ENCODE measurements around the gene MICU2. TPM values are rescaled to one million over a fixed set of nuclear protein-coding genes. Genes with fewer than 3 reads are reported as not detected.

Gene MICU2
- total RNA-seq, 4 donors from 2014 or later = 83.3 to 130 (median 97.0) TPM

DNA sequence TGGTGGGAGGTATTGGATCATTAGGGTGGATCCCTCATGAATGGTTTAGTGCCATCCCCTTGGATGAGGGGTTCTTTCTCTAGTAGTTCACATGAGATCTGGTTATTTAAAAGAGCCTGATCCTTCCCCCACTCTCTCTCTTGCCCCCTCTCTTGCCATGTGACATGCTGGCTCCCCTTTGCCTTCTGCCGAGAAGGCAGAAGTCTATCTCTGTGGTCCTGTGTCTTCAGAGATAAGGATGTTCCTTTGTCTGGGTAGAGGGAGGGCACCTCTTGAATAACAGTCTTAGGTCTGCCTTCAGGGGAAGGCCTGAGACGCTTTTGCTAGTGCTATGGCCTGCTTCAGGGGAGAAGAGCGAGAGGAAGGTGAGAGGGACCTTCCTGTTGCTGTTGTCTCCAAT lies 142.8 kb downstream of the MICU2 start:
- H3K9me3 ChIP-seq = no peaks in the 10 kb centered on the region
- H3K36me3 ChIP-seq = no peaks in the 10 kb centered on the region
- peaks cover 25% of the 10 kb centered on the region for H3K4me1 ChIP-seq
- no peak overlapping the region for H3K4me3 ChIP-seq
- H3K27ac ChIP-seq = no peak overlapping the region
- no peak for DNase-seq (ENCODE audit: low spot score in 2 of 2)
- 67% methylated on average over 3 of the region's 3 CpGs for WGBS
- no peaks in the 10 kb centered on the region for H3K27me3 ChIP-seq
- TF ChIP-seq POLR2A (IDR thresholded peaks at IDR 0.05) = no peak
- TF ChIP-seq EP300 (IDR thresholded peaks at IDR 0.05) = no peak
- no peak for TF ChIP-seq POLR2AphosphoS5 (IDR thresholded peaks at IDR 0.05)
- TF ChIP-seq, protein P1, sequence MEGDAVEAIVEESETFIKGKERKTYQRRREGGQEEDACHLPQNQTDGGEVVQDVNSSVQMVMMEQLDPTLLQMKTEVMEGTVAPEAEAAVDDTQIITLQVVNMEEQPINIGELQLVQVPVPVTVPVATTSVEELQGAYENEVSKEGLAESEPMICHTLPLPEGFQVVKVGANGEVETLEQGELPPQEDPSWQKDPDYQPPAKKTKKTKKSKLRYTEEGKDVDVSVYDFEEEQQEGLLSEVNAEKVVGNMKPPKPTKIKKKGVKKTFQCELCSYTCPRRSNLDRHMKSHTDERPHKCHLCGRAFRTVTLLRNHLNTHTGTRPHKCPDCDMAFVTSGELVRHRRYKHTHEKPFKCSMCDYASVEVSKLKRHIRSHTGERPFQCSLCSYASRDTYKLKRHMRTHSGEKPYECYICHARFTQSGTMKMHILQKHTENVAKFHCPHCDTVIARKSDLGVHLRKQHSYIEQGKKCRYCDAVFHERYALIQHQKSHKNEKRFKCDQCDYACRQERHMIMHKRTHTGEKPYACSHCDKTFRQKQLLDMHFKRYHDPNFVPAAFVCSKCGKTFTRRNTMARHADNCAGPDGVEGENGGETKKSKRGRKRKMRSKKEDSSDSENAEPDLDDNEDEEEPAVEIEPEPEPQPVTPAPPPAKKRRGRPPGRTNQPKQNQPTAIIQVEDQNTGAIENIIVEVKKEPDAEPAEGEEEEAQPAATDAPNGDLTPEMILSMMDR (IDR thresholded peaks at IDR 0.05) = no peak

DNA sequence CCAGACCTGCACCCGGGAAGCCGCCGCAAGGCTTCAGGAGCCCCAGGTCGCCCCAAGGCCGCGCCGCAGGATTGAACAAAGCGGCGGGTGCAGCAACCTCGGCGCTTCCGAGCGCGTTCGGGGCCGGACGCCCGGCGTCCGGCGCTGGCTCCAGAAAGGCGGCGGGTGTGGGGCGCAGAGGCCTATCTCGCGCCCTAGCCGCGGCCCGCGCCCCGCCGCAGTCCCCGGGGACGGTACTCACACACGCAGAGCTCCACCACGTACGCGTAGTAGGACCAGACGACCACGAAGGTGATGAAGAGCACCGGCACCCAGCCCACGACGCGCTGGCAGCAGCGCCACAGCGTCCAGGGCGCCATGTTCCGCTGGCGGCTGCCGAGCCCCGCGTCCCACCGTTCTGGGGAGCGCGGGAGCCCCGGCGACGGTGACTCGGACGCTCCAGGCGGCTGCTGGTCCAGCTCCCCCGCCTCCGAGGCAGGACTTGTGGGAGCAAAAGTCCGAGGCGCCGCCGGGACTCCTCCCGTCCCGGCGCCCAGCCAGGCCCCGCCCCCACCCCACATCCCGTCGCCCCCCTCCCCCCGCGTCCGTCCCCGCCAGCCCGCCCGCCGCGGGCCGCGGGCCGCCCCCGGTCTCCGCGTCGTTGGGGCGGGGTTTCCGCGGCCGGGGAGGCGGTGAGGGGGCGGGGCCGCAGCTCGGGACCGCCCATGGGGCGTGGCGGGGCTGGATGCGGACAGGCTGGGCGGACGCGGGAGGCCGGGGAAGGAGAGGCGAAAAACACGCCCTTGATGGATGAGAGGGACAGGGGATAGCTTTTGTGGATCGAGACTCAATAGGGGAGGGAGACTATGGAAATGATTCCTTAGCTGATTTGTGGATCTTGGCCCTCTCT lies 144.9 kb downstream of the MICU2 start, which contains the start of gene ZDHHC20:
Gene ZDHHC20 (minus strand): TSS at position 491 of the 889 bp plus-strand sequence. CDS start 132 bp downstream, at position 359.
- WGBS = 0% methylated on average over 7 of the region's 107 CpGs
- TF ChIP-seq, protein P1 (IDR thresholded peaks at IDR 0.05) = no peak
- TF ChIP-seq POLR2AphosphoS5 (IDR thresholded peaks at IDR 0.05) (peak in 1 of 3 donors; percentile 26), EP300 (IDR thresholded peaks at IDR 0.05) (no peak), POLR2A (IDR thresholded peaks at IDR 0.05) (peak in 1 of 2 donors; percentile 57)
- Histone ChIP-seq H3K27me3 (no peaks in the 10 kb centered on the region), H3K4me3 (peak within 1 kb of the TSS; percentile 99), H3K4me1 (peaks cover 25% of the 10 kb centered on the region), H3K9me3 (no peaks in the 10 kb centered on the region), H3K36me3 (no peaks in the 10 kb centered on the region), H3K27ac (peak within 1 kb of the TSS; percentile 90)
- DNase-seq (ENCODE audit: low spot score in 2 of 2) = peak; percentile 92

DNA sequence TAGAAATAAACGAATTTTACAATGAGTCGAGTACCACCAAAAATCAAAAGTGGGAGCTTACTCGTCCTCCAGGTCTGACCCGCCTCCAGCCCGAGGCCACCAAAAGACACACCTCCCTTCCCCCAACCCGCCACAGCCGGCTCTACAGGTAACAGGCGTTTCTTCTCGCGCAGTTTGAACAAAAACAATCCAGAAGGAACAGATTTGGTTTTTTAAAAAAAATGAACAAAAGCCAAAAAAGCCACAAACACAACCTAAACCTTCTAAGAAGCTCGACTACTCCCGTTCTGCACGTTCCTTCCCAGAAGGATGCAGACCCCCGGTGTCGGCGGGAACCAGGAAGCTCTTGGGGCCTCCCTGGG lies 145.5 kb downstream of the MICU2 start:
- no peak for DNase-seq (ENCODE audit: low spot score in 2 of 2)
- Histone ChIP-seq H3K4me1 (peaks cover 29% of the 10 kb centered on the region), H3K36me3 (no peaks in the 10 kb centered on the region), H3K4me3 (peak overlapping the region; percentile 99), H3K27ac (peak overlapping the region; percentile 90), H3K9me3 (no peaks in the 10 kb centered on the region), H3K27me3 (no peaks in the 10 kb centered on the region)
- TF ChIP-seq, protein P1 (IDR thresholded peaks at IDR 0.05) = no peak
- TF ChIP-seq EP300 (IDR thresholded peaks at IDR 0.05) (no peak), POLR2A (IDR thresholded peaks at IDR 0.05) (no peak), POLR2AphosphoS5 (IDR thresholded peaks at IDR 0.05) (no peak)
- 0% methylated on average over 15 of the region's 16 CpGs for WGBS

DNA sequence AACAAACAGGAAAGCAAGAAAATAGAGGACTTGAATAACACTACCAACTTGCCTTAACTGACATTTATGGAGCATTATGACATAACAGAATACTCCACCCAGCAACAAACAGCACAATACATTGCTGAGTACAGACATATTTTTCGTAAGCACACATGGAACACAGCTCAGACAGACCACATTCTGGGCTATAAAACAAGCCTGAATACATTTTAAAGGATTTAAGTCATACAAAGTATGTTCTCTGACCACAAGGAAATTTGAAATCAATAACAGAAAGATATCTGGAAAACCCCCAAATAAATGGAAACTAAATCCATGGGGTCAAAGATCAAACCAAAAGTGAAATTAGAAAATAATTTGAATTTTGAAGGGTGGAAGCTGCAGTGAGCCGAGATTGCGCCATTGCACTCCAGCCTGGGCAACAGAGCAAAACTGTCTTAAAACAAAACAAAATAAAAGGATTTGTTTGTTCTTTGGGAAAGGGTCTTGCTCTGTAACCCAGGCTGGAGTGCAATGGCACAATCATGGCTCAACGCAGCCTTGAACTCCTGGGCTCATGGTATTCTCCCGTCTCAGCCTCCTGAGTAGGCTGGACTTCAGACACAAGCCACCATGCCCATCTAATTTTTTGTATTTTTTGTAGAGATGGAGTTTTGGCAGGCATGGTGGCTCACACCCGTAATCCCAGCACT lies 150.4 kb downstream of the MICU2 start:
- Histone ChIP-seq H3K27ac (no peak overlapping the region), H3K27me3 (no peaks in the 10 kb centered on the region), H3K9me3 (no peaks in the 10 kb centered on the region), H3K4me1 (peaks cover 29% of the 10 kb centered on the region), H3K4me3 (no peak overlapping the region), H3K36me3 (no peaks in the 10 kb centered on the region)
- TF ChIP-seq EP300 (IDR thresholded peaks at IDR 0.05) (no peak), POLR2AphosphoS5 (IDR thresholded peaks at IDR 0.05) (no peak), POLR2A (IDR thresholded peaks at IDR 0.05) (no peak)
- TF ChIP-seq, protein P1 (IDR thresholded peaks at IDR 0.05) = no peak
- DNase-seq (ENCODE audit: low spot score in 2 of 2) = no peak
- 93% methylated on average over 6 of the region's 6 CpGs for whole genome bisulfite sequencing

DNA sequence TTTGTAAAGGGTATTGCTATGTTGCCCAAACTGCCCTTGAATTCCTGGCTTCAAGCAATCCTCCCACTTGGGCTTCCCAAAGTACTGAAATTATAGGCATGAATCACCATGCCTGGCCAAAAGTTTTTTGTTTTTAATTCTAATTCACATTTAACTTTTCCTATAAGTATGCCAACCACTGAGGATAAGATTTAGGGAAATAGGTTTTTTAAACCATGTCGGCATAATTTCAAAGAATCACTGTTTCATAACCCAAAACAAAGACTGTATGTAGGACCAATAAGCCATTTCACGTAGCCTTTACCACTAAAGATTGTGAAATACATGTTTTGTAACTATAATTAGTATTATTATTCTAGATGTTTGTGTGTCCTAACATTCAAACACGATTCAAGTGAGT lies 153.0 kb downstream of the MICU2 start:
- Histone ChIP-seq H3K4me3 (no peak overlapping the region), H3K27me3 (no peaks in the 10 kb centered on the region), H3K36me3 (no peaks in the 10 kb centered on the region), H3K9me3 (no peaks in the 10 kb centered on the region), H3K4me1 (peaks cover 8% of the 10 kb centered on the region), H3K27ac (no peak overlapping the region)
- WGBS = 74% methylated on average over 3 of the region's 3 CpGs
- DNase-seq (ENCODE audit: low spot score in 2 of 2) = no peak
- TF ChIP-seq POLR2AphosphoS5 (IDR thresholded peaks at IDR 0.05) = no peak
- TF ChIP-seq, protein P1 (IDR thresholded peaks at IDR 0.05) = no peak
- no peak for TF ChIP-seq EP300 (IDR thresholded peaks at IDR 0.05)
- no peak for TF ChIP-seq POLR2A (IDR thresholded peaks at IDR 0.05)

Data from suprapubic skin (tissue), 4 donors.